Kidney epithelial cell (primary cell): ENCODE measurements around the gene LEMD1. TPM values are rescaled to one million over a fixed set of nuclear protein-coding genes. Genes with fewer than 3 reads are reported as not detected.

Source experiments
- DNase-seq: peaks from one replicate; pipeline ENCODE4 v3.0.0-alpha.2; 2010; ENCODE audit warnings: low read depth
- H3K27me3 ChIP-seq: 2 replicates; pipeline ENCODE4 v1.6.0; 2011; ENCODE audit warnings: low read length; ENCODE audit not compliant: control insufficient read depth, insufficient read depth
- H3K36me3 ChIP-seq: 2 replicates; pipeline ENCODE4 v1.5.1; 2011; ENCODE audit warnings: low read length; ENCODE audit not compliant: control insufficient read depth, insufficient read depth
- H3K4me3 ChIP-seq: 2 replicates; pipeline ENCODE4 v1.5.1; 2011; ENCODE audit warnings: low read depth, mild to moderate bottlenecking, control low read depth, low read length
- total RNA-seq: library from RNA; depleted of rRNA; stranded (reverse); fragments of >200 nt; gene quantifications from 2 replicates; pipeline ENCODE4 v1.2.3, GENCODE V29; 2015
- TF ChIP-seq, protein P1 (sequence below): IDR thresholded peaks from 2 replicates; pipeline ENCODE4 v1.5.1; 2011; ENCODE audit warnings: mild to moderate bottlenecking, moderate library complexity, low read length, control low read depth, inconsistent platforms; ENCODE audit not compliant: insufficient read depth, poor library complexity, severe bottlenecking

Gene LEMD1
- total RNA-seq, 1 donor from 2014 or later: 5.1 TPM

DNA sequence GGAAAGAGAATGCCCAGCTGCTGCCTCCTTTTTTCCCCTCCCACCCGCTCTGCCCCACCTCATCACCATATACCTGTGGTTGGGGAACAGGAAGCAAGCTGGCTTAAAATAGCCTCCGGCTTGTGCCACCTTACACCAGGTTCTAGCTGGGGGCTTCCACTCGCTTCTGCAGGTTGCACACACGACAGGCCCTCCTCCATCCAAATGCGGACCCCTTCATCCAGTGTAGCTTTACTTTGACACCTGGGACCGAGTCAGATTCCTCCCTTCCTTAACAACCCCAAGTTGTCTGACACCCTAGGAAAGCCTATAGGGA is 19.4 kb upstream of the LEMD1 start:
- Histone ChIP-seq H3K36me3 (no peaks in the 10 kb centered on the region), H3K27me3 (no peaks in the 10 kb centered on the region), H3K4me3 (no peak overlapping the region)
- no peak for DNase-seq
- TF ChIP-seq, protein P1, sequence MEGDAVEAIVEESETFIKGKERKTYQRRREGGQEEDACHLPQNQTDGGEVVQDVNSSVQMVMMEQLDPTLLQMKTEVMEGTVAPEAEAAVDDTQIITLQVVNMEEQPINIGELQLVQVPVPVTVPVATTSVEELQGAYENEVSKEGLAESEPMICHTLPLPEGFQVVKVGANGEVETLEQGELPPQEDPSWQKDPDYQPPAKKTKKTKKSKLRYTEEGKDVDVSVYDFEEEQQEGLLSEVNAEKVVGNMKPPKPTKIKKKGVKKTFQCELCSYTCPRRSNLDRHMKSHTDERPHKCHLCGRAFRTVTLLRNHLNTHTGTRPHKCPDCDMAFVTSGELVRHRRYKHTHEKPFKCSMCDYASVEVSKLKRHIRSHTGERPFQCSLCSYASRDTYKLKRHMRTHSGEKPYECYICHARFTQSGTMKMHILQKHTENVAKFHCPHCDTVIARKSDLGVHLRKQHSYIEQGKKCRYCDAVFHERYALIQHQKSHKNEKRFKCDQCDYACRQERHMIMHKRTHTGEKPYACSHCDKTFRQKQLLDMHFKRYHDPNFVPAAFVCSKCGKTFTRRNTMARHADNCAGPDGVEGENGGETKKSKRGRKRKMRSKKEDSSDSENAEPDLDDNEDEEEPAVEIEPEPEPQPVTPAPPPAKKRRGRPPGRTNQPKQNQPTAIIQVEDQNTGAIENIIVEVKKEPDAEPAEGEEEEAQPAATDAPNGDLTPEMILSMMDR: no peak

DNA sequence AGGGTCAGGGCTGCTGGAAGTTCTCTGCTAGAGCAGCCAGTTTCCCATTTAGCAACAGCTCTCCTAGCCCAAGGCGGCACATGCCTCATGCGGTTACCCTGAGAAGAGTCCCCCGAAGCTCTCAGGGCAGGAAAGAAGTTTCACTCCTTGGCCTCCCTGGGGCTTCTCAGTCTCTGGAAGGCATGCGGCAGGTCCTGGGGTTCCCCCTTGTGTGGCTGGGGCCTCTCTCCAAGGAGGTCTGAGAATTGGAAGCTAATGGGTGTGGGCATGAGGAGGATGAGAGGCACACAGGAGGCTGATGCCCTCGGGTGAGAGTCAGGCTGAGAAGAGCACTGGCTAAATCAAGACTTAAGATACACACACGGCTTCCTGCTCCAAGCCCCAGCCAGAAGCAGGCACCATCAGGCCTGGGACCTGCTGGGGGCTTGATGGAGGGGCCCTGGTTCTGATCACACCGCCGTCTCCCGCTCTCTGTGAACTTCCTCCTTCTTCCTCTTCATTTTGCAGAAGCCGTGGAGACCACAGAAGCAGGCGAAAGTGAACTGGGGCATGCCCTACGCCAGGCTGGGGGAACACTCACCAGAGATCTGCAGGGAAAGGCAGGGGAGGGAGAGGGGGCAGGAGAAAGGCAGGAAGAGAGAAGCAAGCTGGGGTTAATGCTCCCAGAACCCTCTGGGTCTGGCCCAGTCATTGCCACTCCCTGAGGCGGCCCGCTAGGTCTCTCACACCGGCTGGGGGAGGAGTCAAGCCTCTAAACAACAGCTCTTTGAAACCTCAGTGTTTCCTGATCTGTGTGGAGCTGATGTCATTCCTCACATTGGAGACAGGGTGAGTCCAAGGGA is 18.8 kb upstream of the LEMD1 start:
- TF ChIP-seq, protein P1: no peak
- DNase-seq: peak; percentile 90
- Histone ChIP-seq H3K4me3 (no peak overlapping the region), H3K27me3 (no peaks in the 10 kb centered on the region), H3K36me3 (no peaks in the 10 kb centered on the region)

DNA sequence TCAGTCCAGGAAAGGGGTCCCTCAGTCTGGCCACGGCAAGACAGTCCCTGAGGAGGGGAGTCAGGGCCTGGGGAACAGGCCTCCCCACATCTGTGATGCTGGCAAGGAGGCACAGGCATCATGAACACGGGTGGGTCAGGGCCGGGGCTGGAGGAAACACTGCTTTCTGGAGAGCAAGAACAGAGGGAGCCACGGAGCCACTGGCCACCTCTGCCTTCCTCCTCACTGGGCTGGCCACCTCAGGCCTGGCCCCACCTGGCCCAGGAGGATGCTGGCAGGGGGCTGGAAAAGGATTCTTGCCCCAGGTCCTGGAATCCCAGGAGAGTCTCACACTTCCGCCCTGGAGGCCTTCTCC is 18.2 kb upstream of the LEMD1 start:
- Histone ChIP-seq H3K36me3 (no peaks in the 10 kb centered on the region), H3K27me3 (peaks cover 2% of the 10 kb centered on the region), H3K4me3 (no peak overlapping the region)
- TF ChIP-seq, protein P1: no peak
- no peak for DNase-seq

DNA sequence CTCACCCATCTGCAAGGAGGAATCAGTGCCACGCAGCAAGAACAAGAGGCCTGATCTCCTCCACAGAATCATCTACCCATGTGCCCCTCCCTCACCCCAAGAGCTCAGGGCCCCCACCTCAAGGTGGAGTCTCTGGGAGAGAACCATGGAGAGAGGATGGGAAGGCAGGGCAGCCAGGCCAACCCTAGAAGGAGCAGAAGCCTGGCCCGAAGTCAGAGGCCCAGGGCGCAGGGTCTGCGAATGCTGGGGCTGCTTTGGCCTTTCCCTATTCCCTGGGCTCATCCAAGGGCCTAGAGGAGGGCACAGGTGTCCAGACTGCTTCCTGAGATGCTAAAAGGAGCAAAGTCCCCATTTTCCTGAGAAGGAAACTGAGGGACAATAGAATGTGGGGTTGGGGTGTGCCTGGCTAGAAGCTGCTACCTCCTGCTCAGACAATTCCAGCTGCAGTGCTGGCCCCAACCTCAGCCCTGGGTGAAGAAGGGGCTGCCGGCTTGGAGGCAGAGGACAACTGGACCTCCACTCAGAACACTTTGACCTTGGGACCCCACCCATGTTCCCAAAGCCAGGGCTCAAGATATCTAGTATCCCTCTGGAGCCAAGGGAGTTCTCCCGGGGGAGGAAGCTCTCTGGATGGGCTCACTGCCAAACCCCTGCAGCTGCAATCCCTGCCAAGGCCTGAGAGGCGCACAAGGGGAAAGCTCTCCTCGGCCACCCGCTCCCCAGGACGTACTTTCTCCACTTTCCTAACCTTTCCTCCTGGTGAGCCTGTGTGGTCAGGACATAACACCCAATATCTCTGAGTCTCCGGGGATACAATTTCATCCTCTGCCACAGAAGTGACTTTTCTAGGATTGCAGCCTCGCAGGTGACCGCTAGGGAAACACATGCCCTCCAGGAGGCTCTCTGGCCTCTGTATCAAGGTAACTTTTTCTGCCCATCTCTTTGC is 16.6 kb upstream of the LEMD1 start:
- Histone ChIP-seq H3K36me3 (no peaks in the 10 kb centered on the region), H3K27me3 (peaks cover 5% of the 10 kb centered on the region), H3K4me3 (no peak overlapping the region)
- DNase-seq: no peak
- TF ChIP-seq, protein P1: peak; percentile 74

DNA sequence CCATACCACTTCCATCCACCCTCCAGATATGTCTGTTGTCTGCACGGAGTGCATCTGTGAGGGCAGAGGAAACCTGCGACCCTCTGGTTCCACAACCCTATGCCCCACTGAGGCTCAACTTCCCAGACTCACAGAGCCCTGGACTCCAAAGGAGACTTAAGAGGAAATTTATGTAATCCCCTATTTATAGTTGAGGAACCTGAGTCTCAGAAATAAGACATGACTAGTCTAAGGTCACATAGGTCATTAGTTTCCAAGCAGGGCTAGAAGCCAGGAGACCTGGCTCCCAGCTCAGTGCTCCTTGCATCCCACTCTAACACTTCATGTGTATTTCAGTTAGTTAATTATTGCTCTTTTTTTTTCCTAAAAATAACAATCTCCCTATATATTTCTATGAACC is 15.7 kb upstream of the LEMD1 start:
- H3K27me3 ChIP-seq: peaks cover 5% of the 10 kb centered on the region
- TF ChIP-seq, protein P1: no peak
- H3K4me3 ChIP-seq: no peak overlapping the region
- DNase-seq: no peak
- H3K36me3 ChIP-seq: no peaks in the 10 kb centered on the region
